H1 (cell line): ENCODE measurements around the gene SGCE. TPM values are rescaled to one million over a fixed set of nuclear protein-coding genes. Genes with fewer than 3 reads are reported as not detected.

Experiments used
- CTCF ChIA-PET: fragments of 300-600 bp; sonication (Branson Sonifier 250); formaldehyde crosslinking; loops from one replicate; lab custom pipeline; 2021; ENCODE audit not compliant: partially characterized antibody; lab: Charles Lee
- POLR2A ChIA-PET: fragments of 300-600 bp; sonication (Branson Sonifier 250); formaldehyde crosslinking; loops from one replicate; lab custom pipeline; 2021; ENCODE audit warnings: inconsistent platforms; ENCODE audit not compliant: partially characterized antibody; lab: Charles Lee
- DNase-seq, 2 experiments: peaks; one replicate each; pipeline versions ENCODE4 v3.0.0 to v3.0.0-alpha.2; 2010 to 2022; ENCODE audit warnings: low spot score in 2 of 2, low read depth in 1 of 2, mixed read lengths in 1 of 2
- FAIRE-seq: peaks from 2 replicates; lab custom pipeline; 2011; peaks lifted over from hg19 to GRCh38; lab: Jason Lieb, UNC
- H2AFZ ChIP-seq: 2 replicates; pipeline ENCODE4 v1.8.1; 2012; ENCODE audit warnings: low read length, inconsistent platforms
- H2AK5ac ChIP-seq: 2 replicates; pipeline ENCODE4 v1.6.1; 2013; ENCODE audit warnings: low read depth, low read length
- H2BK120ac ChIP-seq: replicated peaks from 2 replicates; pipeline ENCODE3; 2013; ENCODE audit warnings: low read depth, low read length, inconsistent platforms
- H2BK12ac ChIP-seq: 2 replicates; pipeline ENCODE4 v1.6.1; 2013; ENCODE audit warnings: low read depth, low read length
- H2BK15ac ChIP-seq: 2 replicates; pipeline ENCODE4 v1.6.1; 2013; ENCODE audit warnings: low read length
- H2BK20ac ChIP-seq: 2 replicates; pipeline ENCODE4 v1.6.1; 2013; ENCODE audit warnings: low read length
- H2BK5ac ChIP-seq: 2 replicates; pipeline ENCODE4 v1.6.1; 2013; ENCODE audit warnings: low read depth, low read length
- H3K14ac ChIP-seq: 2 replicates; pipeline ENCODE4 v1.6.1; 2013; ENCODE audit warnings: inconsistent platforms; ENCODE audit not compliant: insufficient read length
- H3K18ac ChIP-seq: 2 replicates; pipeline ENCODE4 v1.6.1; 2013; ENCODE audit warnings: low read length; ENCODE audit errors: extremely low read depth
- H3K23ac ChIP-seq: 2 replicates; pipeline ENCODE4 v1.6.1; 2013; ENCODE audit warnings: inconsistent platforms; ENCODE audit not compliant: insufficient read length
- H3K23me2 ChIP-seq: 2 replicates; pipeline ENCODE4 v1.6.1; 2013; ENCODE audit warnings: low read depth, low read length
- H3K27ac ChIP-seq: 2 replicates; pipeline ENCODE4 v1.6.1; 2011; ENCODE audit warnings: low read depth, low read length, inconsistent platforms
- H3K27me3 ChIP-seq, 4 experiments: replicated peaks in 1 of 4; 1 replicate in 1 of 4; 2 replicates in 3 of 4; pipeline versions ENCODE4 v1.6.1 to v1.8.1; 2011 to 2013; ENCODE audit warnings: low read length in 3 of 4, mild to moderate bottlenecking in 3 of 4, inconsistent platforms in 2 of 4, mixed read lengths in 2 of 4, moderate library complexity in 1 of 4; ENCODE audit not compliant: control insufficient read depth in 3 of 4, insufficient read depth in 3 of 4; ENCODE audit errors: extremely low read depth in 1 of 4
- H3K36me3 ChIP-seq, 4 experiments: 2 replicates each; pipeline versions ENCODE4 v1.6.1 to v1.8.1; 2011 to 2013; ENCODE audit warnings: mild to moderate bottlenecking in 4 of 4, low read length in 3 of 4, moderate library complexity in 2 of 4, control low read depth in 1 of 4, inconsistent platforms in 1 of 4; ENCODE audit not compliant: insufficient read depth in 4 of 4, control insufficient read depth in 2 of 4
- H3K4ac ChIP-seq: replicated peaks from 2 replicates; pipeline ENCODE3; 2013; ENCODE audit warnings: low read length, low read depth, mixed read lengths, inconsistent platforms; ENCODE audit not compliant: insufficient read length
- H3K4me1 ChIP-seq, 4 experiments: replicated peaks in 1 of 4; 1 replicate in 1 of 4; 2 replicates in 3 of 4; pipeline versions ENCODE4 v1.6.1 to v1.8.1; 2011 to 2013; ENCODE audit warnings: low read length in 3 of 4, inconsistent platforms in 2 of 4, mixed read lengths in 1 of 4; ENCODE audit not compliant: insufficient read depth in 4 of 4, control insufficient read depth in 3 of 4
- H3K4me2 ChIP-seq, 2 experiments: 2 replicates each; pipeline versions ENCODE4 v1.6.1 to v1.8.1; 2011 to 2013; ENCODE audit warnings: low read depth in 2 of 2, low read length in 2 of 2, control low read depth in 1 of 2, inconsistent platforms in 1 of 2, mild to moderate bottlenecking in 1 of 2; ENCODE audit not compliant: insufficient read depth in 1 of 2
- H3K4me3 ChIP-seq, 4 experiments: fragments of 200-600, 300-600 bp in 1 of 4; sonication (generic), shearing (Covaris generic), sonication (Bioruptor Twin) in 1 of 4; 2 replicates each; pipeline versions ENCODE4 v1.5.1 to v1.8.1; 2011 to 2016; ENCODE audit warnings: low read length in 4 of 4, low read depth in 3 of 4, control low read depth in 2 of 4, inconsistent platforms in 2 of 4, mild to moderate bottlenecking in 2 of 4, mixed read lengths in 1 of 4, moderate library complexity in 1 of 4; ENCODE audit not compliant: insufficient read depth in 2 of 4; ENCODE audit errors: extremely low read depth in 1 of 4
- H3K56ac ChIP-seq: replicated peaks from 2 replicates; pipeline ENCODE3; 2013; ENCODE audit warnings: low read depth, mild to moderate bottlenecking, mixed read lengths, low read length, inconsistent platforms; ENCODE audit not compliant: insufficient read length
- H3K79me1 ChIP-seq: 2 replicates; pipeline ENCODE4 v1.6.1; 2013; ENCODE audit warnings: low read depth, low read length, control low read depth
- H3K79me2 ChIP-seq, 2 experiments: 2 replicates each; pipeline versions ENCODE4 v1.6.1 to v1.8.1; 2012 to 2013; ENCODE audit warnings: low read length in 2 of 2, mild to moderate bottlenecking in 2 of 2, inconsistent platforms in 1 of 2; ENCODE audit not compliant: insufficient read depth in 2 of 2, control insufficient read depth in 1 of 2
- H3K9ac ChIP-seq, 4 experiments: replicated peaks in 1 of 4; 1 replicate in 1 of 4; 2 replicates in 3 of 4; pipeline versions ENCODE4 v1.6.1 to v1.8.1; 2011 to 2013; ENCODE audit warnings: low read depth in 3 of 4, low read length in 3 of 4, control low read depth in 2 of 4, mild to moderate bottlenecking in 2 of 4, moderate library complexity in 2 of 4, inconsistent platforms in 1 of 4; ENCODE audit errors: extremely low read depth in 1 of 4
- H3K9me3 ChIP-seq, 2 experiments: 2 replicates each; pipeline versions ENCODE4 v1.6.1 to v1.8.1; 2012 to 2013; ENCODE audit warnings: mild to moderate bottlenecking in 2 of 2, moderate library complexity in 2 of 2, control low read depth in 1 of 2, inconsistent platforms in 1 of 2, low read depth in 1 of 2, low read length in 1 of 2, mixed read lengths in 1 of 2; ENCODE audit not compliant: insufficient read depth in 2 of 2
- H4K20me1 ChIP-seq, 2 experiments: replicated peaks in 1 of 2; 2 replicates each; pipeline versions ENCODE3 to v1.8.1; 2011 to 2013; ENCODE audit warnings: inconsistent platforms in 2 of 2, low read length in 2 of 2, mild to moderate bottlenecking in 1 of 2; ENCODE audit not compliant: insufficient read depth in 2 of 2, control insufficient read depth in 1 of 2
- H4K5ac ChIP-seq: 2 replicates; pipeline ENCODE4 v1.6.1; 2013; ENCODE audit warnings: low read length, low read depth, mixed read lengths, inconsistent platforms; ENCODE audit not compliant: insufficient read length
- H4K8ac ChIP-seq: 2 replicates; pipeline ENCODE4 v1.8.0; 2013; ENCODE audit warnings: mild to moderate bottlenecking, moderate library complexity, low read length, inconsistent platforms; ENCODE audit not compliant: insufficient read depth; ENCODE audit errors: extremely low read depth
- H4K91ac ChIP-seq: replicated peaks from 2 replicates; pipeline ENCODE3; 2013; ENCODE audit warnings: low read length, mixed read lengths, inconsistent platforms; ENCODE audit not compliant: insufficient read length
- ATF3 ChIP-seq: IDR thresholded peaks from 2 replicates; pipeline ENCODE4 v1.6.1; 2011; ENCODE audit warnings: low read depth, mild to moderate bottlenecking, low read length; ENCODE audit not compliant: insufficient read depth
- BCL11A ChIP-seq, 2 experiments: IDR thresholded peaks; one replicate each; pipeline ENCODE4 v1.6.1; 2011; ENCODE audit warnings: low read depth in 2 of 2, low read length in 2 of 2, mild to moderate bottlenecking in 2 of 2
- CTBP2 ChIP-seq: IDR thresholded peaks from 2 replicates; pipeline ENCODE4 v1.7.0; 2011; ENCODE audit warnings: borderline replicate concordance, mild to moderate bottlenecking, moderate library complexity, mixed read lengths, low read length; ENCODE audit not compliant: insufficient read depth, insufficient read length
- EZH2 ChIP-seq: fragments of 200-600 bp; sonication (generic); IDR thresholded peaks from 2 replicates; pipeline ENCODE4 v1.7.1; 2012; ENCODE audit warnings: low read depth, mild to moderate bottlenecking, moderate library complexity, low read length, inconsistent platforms; ENCODE audit not compliant: severe bottlenecking
- GABPA ChIP-seq: IDR thresholded peaks from 2 replicates; pipeline ENCODE4 v1.6.1; 2011; ENCODE audit warnings: mild to moderate bottlenecking, low read length, moderate library complexity, borderline replicate concordance; ENCODE audit not compliant: insufficient read depth
- JUND ChIP-seq: IDR thresholded peaks from 2 replicates; pipeline ENCODE4 v1.6.1; 2011; ENCODE audit warnings: mild to moderate bottlenecking, improper control_type of control experiment, low read length
- NANOG ChIP-seq: IDR thresholded peaks from 2 replicates; pipeline ENCODE4 v1.6.1; 2011; ENCODE audit warnings: low read length, low read depth, mild to moderate bottlenecking, inconsistent platforms; ENCODE audit not compliant: insufficient read depth, poor library complexity, severe bottlenecking
- POU5F1 ChIP-seq: IDR thresholded peaks from 2 replicates; pipeline ENCODE4 v1.6.1; 2011; ENCODE audit warnings: low read depth, mild to moderate bottlenecking, low read length, moderate library complexity
- RXRA ChIP-seq: IDR thresholded peaks from 2 replicates; pipeline ENCODE4 v1.6.1; 2011; ENCODE audit warnings: low read depth, mild to moderate bottlenecking, low read length, moderate library complexity; ENCODE audit not compliant: insufficient read depth
- SP2 ChIP-seq: IDR thresholded peaks from 2 replicates; pipeline ENCODE4 v1.6.1; 2012; ENCODE audit warnings: mild to moderate bottlenecking, low read length, inconsistent platforms
- SUZ12 ChIP-seq: fragments of 200-600 bp; sonication (generic); IDR thresholded peaks from 2 replicates; pipeline ENCODE4 v1.6.1; 2012; ENCODE audit warnings: mild to moderate bottlenecking, inconsistent platforms, low read length, moderate library complexity, mixed read lengths
- WGBS, 2 experiments: shearing (Covaris generic) in 1 of 2; methylation state at CpG; one replicate each; pipeline versions ENCODE4 v1.1.6 to v1.1.7; 2013 to 2015; ENCODE audit warnings: low lambda C conversion rate in 2 of 2, mixed read lengths in 2 of 2, inconsistent platforms in 1 of 2, low coverage in 1 of 2, missing lambda C conversion rate in 1 of 2; ENCODE audit not compliant: insufficient replicate concordance in 2 of 2, insufficient coverage in 1 of 2, insufficient read length in 1 of 2; ENCODE audit errors: extremely low coverage in 1 of 2, missing lambda C conversion rate in 1 of 2; 5-methylcytosine and 5-hydroxymethylcytosine counted together
- polyA plus RNA-seq, 7 experiments: library from polyadenylated mRNA; depleted of rRNA in 3 of 7; stranded (reverse) in 5 of 7; unstranded in 2 of 7; fragments of >200 nt in 5 of 7; fragments of 200-250 nt in 2 of 7; gene quantifications; 1 replicate in 5 of 7; 2 replicates in 1 of 7; 4 replicates in 1 of 7; pipeline versions ENCODE4 v1.2.1 to v1.2.3, GENCODE V29; 2011 to 2013; ENCODE audit warnings: missing spikeins in 2 of 7, mixed read lengths in 2 of 7
- total RNA-seq: library from RNA; stranded (reverse); fragmentation: NEBNext Ultra II Directional; extraction: Animal tissue kit (Norgen Biotek cat#: 25700); gene quantifications from 2 replicates; pipeline ENCODE4 v1.2.1, GENCODE V29; 2021

The SGCE gene
- total and polyA plus RNA-seq, 2 of the 8 experiments (the other 6 are each of a cell fraction or from before 2014, with no cell fraction given): 12.8 to 25.0 TPM

- DNase-seq: no peak
- Histone ChIP-seq H2BK20ac (no peak overlapping the region), H2BK120ac (no peak overlapping the region), H3K18ac (no peak overlapping the region), H3K9ac (no peak overlapping the region), H3K23ac (no peak overlapping the region), H3K56ac (no peak overlapping the region), H2BK12ac (no peak overlapping the region), H3K4me1 (peaks cover 0 to 3% (median 0%) of the 10 kb centered on the region in 4 experiments; a peak in 1 of 7 replicates), H4K5ac (no peak overlapping the region), H3K36me3 (peaks cover 0 to 3% (median 0%) of the 10 kb centered on the region in 4 experiments; a peak in 1 of 8 replicates), H3K4me2 (no peak overlapping the region), H4K20me1 (no peaks in the 10 kb centered on the region), H2AK5ac (no peak overlapping the region), H3K27me3 (no peaks in the 10 kb centered on the region), H3K79me1 (no peaks in the 10 kb centered on the region), H3K27ac (no peak overlapping the region), H2BK15ac (no peak overlapping the region), H3K9me3 (0 out of 4 replicates have a peak, but pooled peaks cover 3% of the 10 kb centered on the region in 2 experiments), H2AFZ (no peak overlapping the region), H3K14ac (no peak overlapping the region), H2BK5ac (no peak overlapping the region), H3K23me2 (no peaks in the 10 kb centered on the region), H3K79me2 (no peaks in the 10 kb centered on the region), H4K91ac (no peak overlapping the region), H4K8ac (no peak overlapping the region), H3K4me3 (no peak overlapping the region), H3K4ac (no peak overlapping the region)
- FAIRE-seq: no peak
- CTCF ChIA-PET: interaction anchor here (0.5 to 1.2 kb wide), 4 partner anchors 42 to 1257 kb away, joined by 3 read pairs; no protein-coding TSS in a partner anchor
- 87% methylated on average over 2 of the region's 2 CpGs; no CpG with 5 or more reads in 1 of the 2 experiments for WGBS, 2 experiments
- POLR2A ChIA-PET: no interaction called here
- TF ChIP-seq CTBP2 (no peak), EZH2 (no peak), NANOG (no peak), RXRA (no peak), BCL11A (IDR thresholded peaks at IDR 0.05; ENCODE audit: low read depth in 2 of 2, low read length in 2 of 2) (no peak), JUND (no peak), SP2 (no peak), ATF3 (no peak), POU5F1 (no peak), SUZ12 (no peak), GABPA (no peak)
Measured at GRCh38 chr7:94591176-94591575, 64.8 kb downstream of the SGCE start.
